ENCODE results near the gene CHORDC1. TPM values are rescaled to one million over a fixed set of nuclear protein-coding genes. Genes with fewer than 3 reads are reported as not detected.

The CHORDC1 gene
- 59.4 to 123 TPM (median 72.8 TPM) in 5 replicates for total RNA-seq (2022; extraction: Qiagen RNA extraction)

DNA sequence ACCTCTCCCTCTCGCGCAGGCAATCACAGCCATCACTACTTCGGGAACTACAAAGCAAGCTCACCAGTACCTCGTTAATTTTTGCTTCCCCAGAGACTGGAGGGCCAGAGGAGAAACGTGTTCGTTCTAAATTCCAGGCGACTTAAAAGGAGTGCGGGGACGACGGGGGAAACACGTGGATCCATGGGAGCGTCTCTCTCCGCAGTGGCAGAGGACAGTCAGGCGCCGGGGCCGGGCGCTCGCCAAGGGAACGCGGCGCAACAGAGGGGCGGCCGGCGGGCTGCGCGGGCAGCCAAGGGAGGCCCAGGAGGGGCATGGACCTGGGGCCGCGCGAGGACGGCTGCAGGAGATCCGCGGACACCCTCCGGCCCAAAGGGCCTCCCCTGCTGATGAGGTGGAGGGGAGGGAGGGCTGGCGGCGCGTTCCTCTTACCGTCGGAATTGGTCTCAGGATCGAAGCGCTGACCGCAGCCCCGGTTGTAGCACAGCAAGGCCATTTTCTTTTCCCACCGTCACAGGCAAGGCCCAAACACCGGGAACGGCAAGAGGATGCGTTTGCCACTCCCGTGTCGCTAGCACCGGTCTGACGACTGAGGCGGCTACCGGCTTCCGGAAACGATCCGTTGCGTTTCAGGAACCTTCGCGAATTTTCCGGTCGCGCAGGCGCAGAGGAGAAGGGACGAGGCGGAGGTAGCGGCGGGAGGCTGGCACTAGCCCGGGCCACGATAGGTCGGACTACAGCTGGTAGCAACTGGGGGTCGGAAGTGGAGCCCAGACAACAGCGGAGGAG, at the start of gene CHORDC1:
Gene CHORDC1, minus strand, starts transcription at position 591 of the 789 bp plus-strand sequence. Its CDS starts 95 bp downstream, at position 496.

Other genes starting within 250 kb of the CHORDC1 start
- gene TRIM49C, start 191.9 kb downstream of the CHORDC1 start, total RNA-seq (2022; extraction: Qiagen RNA extraction): not detected in 5 replicates
- not detected in 5 replicates for gene UBTFL1, start 137.1 kb downstream of the CHORDC1 start, total RNA-seq (2022; extraction: Qiagen RNA extraction)
- 0.03 TPM in 1 of 5 replicates, not detected in the others for gene NAALAD2, start 88.4 kb downstream of the CHORDC1 start, total RNA-seq (2022; extraction: Qiagen RNA extraction)